Measurements from ENCODE around the gene NHP2. TPM values are rescaled to one million over a fixed set of nuclear protein-coding genes. Genes with fewer than 3 reads are reported as not detected.

NHP2 gene
- total RNA-seq, 2 donors from 2014 or later: 56.9 to 63.9 TPM

- no peak for DNase-seq
- ATAC-seq: no peak
- intact Hi-C loops (cut with DNase I, micrococcal nuclease): no loop called here
These were observed 50.1 kb downstream of the NHP2 start for GRCh38 chr5:178103612-178104011.

Other genes starting within 250 kb of the NHP2 start
- gene PROP1, start 157.6 kb downstream of the NHP2 start, total RNA-seq: not detected
- gene N4BP3, start 40.4 kb downstream of the NHP2 start, total RNA-seq: 1 to 10 TPM in 1 of 2 donors, under 1 TPM in 1; 0.95 to 2.3 TPM
- 10 to 100 TPM; 39.1 to 40.6 TPM for gene RMND5B, start 22.9 kb downstream of the NHP2 start, total RNA-seq
- not detected for gene GMCL2, start 33.5 kb upstream of the NHP2 start, total RNA-seq
- gene HNRNPAB, start 50.6 kb upstream of the NHP2 start, total RNA-seq: 100 to 1,000 TPM; 274 to 281 TPM
- 100 to 1,000 TPM; 157 to 180 TPM for gene PHYKPL, start 78.9 kb upstream of the NHP2 start, total RNA-seq

Data from left colon (tissue), 2 donors.